Epidermal melanocyte (primary cell): ENCODE results near the gene MOB3B.
"Not testable (repeated sequence)": the region's sequence is repeated elsewhere in the genome, so short reads cannot be mapped to it uniquely, and the experiment has no call there.

Experiments used
- DNase-seq: peaks from one replicate; pipeline ENCODE4 v3.0.0; 2011; ENCODE audit warnings: low spot score; ENCODE audit not compliant: insufficient read length

Gene MOB3B

GRCh38 chr9:27476870-27477515, 52.6 kb downstream of the MOB3B start:
- DNase-seq, result no peak

GRCh38 chr9:27475057-27475595, 54.5 kb downstream of the MOB3B start:
- no peak for DNase-seq

- DNase-seq, result no peak
Measured at GRCh38 chr9:27474305-27474704, 55.3 kb downstream of the MOB3B start.

GRCh38 chr9:27473111-27473529, 56.5 kb downstream of the MOB3B start:
- peak; percentile 54 for DNase-seq

- no peak for DNase-seq
Measured at GRCh38 chr9:27472195-27472594, 57.4 kb downstream of the MOB3B start.

GRCh38 chr9:27471789-27472188, 57.8 kb downstream of the MOB3B start:
- DNase-seq, result no peak

- DNase-seq, result no peak
Measured at GRCh38 chr9:27471366-27471765, 58.2 kb downstream of the MOB3B start.

GRCh38 chr9:27470291-27470856, 59.2 kb downstream of the MOB3B start:
- DNase-seq, result no peak

- no peak for DNase-seq
Measured at GRCh38 chr9:27469550-27469949, 60.1 kb downstream of the MOB3B start.

GRCh38 chr9:27468462-27469110, 61.0 kb downstream of the MOB3B start:
- no peak for DNase-seq

GRCh38 chr9:27468000-27468399, 61.6 kb downstream of the MOB3B start:
- DNase-seq, result no peak

GRCh38 chr9:27467486-27467885, 62.1 kb downstream of the MOB3B start:
- no peak for DNase-seq

- not testable (repeated sequence) for DNase-seq
Measured at GRCh38 chr9:27466516-27466915, 63.1 kb downstream of the MOB3B start.

GRCh38 chr9:27464950-27465349, 64.7 kb downstream of the MOB3B start:
- not testable (repeated sequence) for DNase-seq

- DNase-seq, result no peak
Measured at GRCh38 chr9:27462846-27463245, 66.8 kb downstream of the MOB3B start.

GRCh38 chr9:27462434-27462833, 67.2 kb downstream of the MOB3B start:
- DNase-seq, result no peak

- DNase-seq, result no peak
Measured at GRCh38 chr9:27460226-27461023, 69.2 kb downstream of the MOB3B start.

GRCh38 chr9:27457445-27457844, 72.2 kb downstream of the MOB3B start:
- DNase-seq, result no peak

- DNase-seq, result no peak
Measured at GRCh38 chr9:27453860-27454553, 75.6 kb downstream of the MOB3B start.

GRCh38 chr9:27451207-27451797, 78.3 kb downstream of the MOB3B start:
- DNase-seq, result no peak

GRCh38 chr9:27450752-27451151, 78.9 kb downstream of the MOB3B start:
- no peak for DNase-seq
